LNCAP (cell line): ENCODE results near the gene AOPEP.

Experiments
- TF ChIP-seq, protein P1 (sequence below): fragments of 450-650 bp; IDR thresholded peaks from 2 replicates; pipeline ENCODE4 v1.5.1; 2017; ENCODE audit warnings: mild to moderate bottlenecking

AOPEP gene

DNA sequence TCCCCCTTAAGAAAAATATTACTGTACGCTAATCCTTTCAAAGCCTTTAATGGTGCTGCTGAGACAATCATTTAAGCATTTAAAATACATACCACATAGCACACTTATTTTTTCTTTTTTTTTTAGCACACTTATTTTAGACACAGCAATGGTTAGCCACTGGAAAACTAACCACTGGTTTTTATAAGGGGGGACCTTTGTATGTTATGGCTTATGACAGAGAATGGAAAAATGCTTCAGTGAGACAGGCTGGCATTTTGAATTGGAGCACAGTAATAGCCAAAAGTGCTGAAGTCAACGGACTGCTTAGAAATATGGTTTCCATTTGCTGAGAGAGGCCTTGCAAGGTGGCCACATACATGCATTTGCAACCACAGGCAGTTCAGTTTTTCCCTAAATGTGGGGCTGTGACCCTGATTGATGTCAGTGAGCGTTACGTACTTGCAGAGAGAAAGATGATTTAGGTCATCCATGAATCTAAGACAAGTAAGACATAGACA lies 28.5 kb downstream of the AOPEP start:
- TF ChIP-seq, protein P1, sequence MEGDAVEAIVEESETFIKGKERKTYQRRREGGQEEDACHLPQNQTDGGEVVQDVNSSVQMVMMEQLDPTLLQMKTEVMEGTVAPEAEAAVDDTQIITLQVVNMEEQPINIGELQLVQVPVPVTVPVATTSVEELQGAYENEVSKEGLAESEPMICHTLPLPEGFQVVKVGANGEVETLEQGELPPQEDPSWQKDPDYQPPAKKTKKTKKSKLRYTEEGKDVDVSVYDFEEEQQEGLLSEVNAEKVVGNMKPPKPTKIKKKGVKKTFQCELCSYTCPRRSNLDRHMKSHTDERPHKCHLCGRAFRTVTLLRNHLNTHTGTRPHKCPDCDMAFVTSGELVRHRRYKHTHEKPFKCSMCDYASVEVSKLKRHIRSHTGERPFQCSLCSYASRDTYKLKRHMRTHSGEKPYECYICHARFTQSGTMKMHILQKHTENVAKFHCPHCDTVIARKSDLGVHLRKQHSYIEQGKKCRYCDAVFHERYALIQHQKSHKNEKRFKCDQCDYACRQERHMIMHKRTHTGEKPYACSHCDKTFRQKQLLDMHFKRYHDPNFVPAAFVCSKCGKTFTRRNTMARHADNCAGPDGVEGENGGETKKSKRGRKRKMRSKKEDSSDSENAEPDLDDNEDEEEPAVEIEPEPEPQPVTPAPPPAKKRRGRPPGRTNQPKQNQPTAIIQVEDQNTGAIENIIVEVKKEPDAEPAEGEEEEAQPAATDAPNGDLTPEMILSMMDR: no peak

DNA sequence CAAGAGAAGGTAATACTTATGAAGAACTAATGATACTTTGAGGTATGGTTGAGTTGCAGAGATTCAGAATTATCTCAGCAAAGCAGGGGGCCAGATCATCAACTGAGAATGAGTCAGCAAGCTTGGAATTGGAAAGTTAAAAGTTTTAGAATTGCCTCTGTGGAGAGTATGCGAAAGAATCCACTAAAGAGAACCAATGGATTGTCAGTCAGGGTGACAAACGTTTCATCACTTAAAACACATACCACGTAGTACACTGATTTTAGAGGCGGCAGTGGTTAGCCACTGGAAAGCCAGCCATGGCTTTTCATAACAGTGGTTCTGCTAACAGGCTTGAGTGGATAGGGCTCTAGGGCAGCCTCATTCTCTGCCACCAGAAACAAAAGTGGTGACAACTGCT lies 30.7 kb downstream of the AOPEP start:
- TF ChIP-seq, protein P1: no peak

DNA sequence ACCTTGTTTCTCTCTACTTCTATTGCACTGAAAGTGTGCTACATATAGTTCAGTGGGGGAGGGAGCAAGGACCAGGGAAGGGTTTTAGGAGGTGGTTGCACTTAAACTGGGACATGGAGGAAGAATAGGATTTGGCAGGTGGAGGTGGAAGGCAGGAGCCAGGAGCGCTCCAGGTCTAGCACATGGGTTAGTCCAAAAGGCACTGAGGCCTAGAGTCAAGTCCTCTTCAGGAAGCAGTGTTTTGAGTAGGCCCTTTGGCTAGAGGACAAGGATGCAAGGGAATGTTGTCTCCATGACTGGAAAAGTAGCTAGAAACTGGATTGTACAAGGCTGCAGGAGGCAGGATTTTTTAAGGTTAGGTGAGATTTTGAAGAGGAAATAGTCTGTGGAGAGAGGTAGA lies 31.5 kb downstream of the AOPEP start:
- TF ChIP-seq, protein P1: no peak

DNA sequence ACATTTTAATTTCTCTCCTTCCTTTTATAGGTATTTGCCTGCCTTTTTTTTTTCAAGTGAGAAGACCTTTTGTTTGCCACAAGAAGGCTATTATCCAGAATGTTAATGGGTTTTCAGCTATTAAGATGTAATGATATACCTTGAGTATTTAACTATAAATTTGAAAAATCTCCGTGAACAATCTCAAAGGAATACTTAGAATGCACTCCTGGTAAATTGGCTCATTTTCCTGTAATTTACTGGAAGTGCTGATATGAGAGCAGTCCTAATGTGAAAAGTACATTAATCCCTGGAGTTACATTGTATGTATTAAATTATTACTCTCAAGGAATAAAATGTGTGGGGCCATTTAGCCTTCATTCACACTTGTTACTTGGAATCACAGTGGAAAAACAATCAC lies 32.4 kb downstream of the AOPEP start:
- TF ChIP-seq, protein P1: no peak

DNA sequence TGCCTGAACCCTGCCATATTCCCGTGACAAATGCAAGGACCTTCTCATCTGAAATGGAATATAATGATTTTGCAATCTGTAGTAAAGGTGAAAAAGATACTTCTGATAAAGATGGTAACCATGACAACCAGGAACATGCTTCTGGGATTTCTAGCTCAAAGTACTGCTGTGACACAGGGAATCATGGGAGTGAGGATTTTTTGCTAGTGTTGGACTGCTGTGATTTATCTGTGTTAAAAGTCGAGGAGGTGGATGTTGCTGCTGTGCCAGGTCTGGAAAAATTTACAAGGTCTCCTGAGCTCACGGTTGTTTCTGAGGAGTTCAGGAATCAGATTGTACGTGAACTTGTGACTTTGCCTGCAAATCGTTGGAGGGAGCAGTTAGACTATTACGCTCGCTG lies 33.5 kb downstream of the AOPEP start:
- TF ChIP-seq, protein P1: no peak

DNA sequence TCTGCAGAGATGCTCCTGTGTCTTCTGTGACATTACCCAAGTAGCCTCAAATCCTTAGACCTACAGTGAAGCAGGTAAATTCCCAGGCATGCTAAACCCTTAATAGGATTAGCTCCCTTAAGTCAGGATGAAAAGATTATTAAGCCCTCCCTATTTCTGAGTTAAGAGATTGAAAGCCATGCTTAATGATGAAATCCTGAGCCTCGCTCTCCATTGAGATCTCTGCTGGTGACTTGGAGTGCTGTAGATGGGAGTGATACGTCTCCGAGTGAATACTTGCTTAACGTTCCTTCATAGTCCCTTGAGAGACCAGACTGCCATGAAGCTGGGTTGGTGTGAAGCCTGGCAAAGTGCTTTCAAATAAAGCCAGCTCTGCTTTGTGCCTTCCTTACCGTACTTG lies 34.2 kb downstream of the AOPEP start:
- TF ChIP-seq, protein P1: no peak

DNA sequence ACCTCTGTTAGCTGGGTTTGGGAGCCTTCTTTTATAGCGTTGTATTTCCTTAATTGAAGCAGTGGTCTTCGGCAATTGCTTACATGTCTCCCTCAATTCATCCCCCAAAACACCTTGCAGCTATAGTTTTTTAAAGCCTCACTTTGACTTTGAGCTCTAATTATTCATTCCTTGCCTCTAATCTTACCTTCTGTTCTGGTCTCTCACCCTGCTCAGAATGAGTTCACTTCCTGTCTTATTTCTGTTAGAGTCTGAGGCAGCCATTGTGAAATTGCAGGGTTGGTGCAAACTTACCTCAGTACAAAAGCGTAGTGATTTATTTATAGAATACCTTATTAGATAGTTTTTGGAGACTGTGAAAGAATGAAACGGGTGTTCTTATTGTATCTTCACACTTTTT lies 35.0 kb downstream of the AOPEP start:
- TF ChIP-seq, protein P1: no peak
